Rectal smooth muscle tissue (tissue), 1 donor: ENCODE data around the gene CFAP53.

ENCODE experiments used
- H3K27ac ChIP-seq: one replicate; pipeline ENCODE4 v1.7.0; 2013; ENCODE audit warnings: low read depth, low read length, inconsistent platforms
- H3K27me3 ChIP-seq: one replicate; pipeline ENCODE4 v1.7.0; 2013; ENCODE audit warnings: low read length; ENCODE audit not compliant: control insufficient read depth, insufficient read depth
- H3K36me3 ChIP-seq: one replicate; pipeline ENCODE4 v1.7.0; 2013; ENCODE audit warnings: low read length; ENCODE audit not compliant: control insufficient read depth, insufficient read depth
- H3K4me1 ChIP-seq: one replicate; pipeline ENCODE4 v1.7.0; 2013; ENCODE audit warnings: low read length; ENCODE audit not compliant: control insufficient read depth, insufficient read depth
- H3K4me3 ChIP-seq: one replicate; pipeline ENCODE4 v1.7.0; 2013; ENCODE audit warnings: low read length
- H3K9ac ChIP-seq: one replicate; pipeline ENCODE4 v1.7.0; 2013; ENCODE audit warnings: low read length

The CFAP53 gene

DNA sequence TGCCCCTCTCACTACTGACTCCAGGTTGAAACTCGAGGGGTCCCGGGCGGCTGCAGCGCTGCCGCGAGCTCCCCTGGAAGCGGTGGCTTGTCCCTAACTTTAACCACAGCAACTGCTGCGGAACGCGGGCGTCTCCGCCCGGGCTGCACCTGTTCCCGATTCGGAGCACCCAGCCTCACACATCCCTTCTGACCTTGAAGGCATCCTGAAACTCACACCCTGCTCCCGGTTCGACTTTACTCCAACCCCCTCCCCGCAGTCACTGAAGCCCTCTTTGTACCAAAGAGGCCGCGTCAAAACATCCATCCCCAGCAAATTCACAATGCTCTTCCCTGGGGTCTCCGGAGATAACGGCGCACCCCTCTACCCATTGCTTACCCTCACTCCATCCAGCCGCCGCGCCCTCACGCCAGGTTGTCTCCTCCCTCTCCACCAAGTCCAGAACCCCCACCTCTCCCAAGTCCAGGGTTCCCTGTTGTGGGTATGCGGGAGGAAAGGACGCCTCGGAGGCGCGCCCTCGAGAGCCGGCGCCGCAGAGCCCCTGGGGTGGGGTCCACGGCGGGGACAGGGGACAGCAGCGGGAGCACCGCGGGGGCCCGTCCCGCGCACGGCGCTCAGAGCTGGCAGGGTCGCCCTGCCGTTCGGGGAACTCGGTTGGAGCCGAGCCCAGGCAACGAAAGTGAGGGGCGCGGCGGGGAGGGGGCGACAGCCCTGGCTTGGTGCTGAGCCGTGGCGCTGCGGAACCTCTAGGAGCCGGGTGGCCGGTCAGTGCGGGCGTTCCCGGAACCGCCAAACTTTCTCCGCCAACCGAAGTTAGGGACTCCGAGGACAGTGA lies 72.3 kb downstream of the CFAP53 start:
- Histone ChIP-seq H3K36me3 (no peaks in the 10 kb centered on the region), H3K9ac (peak overlapping the region; percentile 16), H3K4me1 (no peaks in the 10 kb centered on the region), H3K27me3 (peaks cover 19% of the 10 kb centered on the region), H3K27ac (no peak overlapping the region), H3K4me3 (peak overlapping the region; percentile 60)

DNA sequence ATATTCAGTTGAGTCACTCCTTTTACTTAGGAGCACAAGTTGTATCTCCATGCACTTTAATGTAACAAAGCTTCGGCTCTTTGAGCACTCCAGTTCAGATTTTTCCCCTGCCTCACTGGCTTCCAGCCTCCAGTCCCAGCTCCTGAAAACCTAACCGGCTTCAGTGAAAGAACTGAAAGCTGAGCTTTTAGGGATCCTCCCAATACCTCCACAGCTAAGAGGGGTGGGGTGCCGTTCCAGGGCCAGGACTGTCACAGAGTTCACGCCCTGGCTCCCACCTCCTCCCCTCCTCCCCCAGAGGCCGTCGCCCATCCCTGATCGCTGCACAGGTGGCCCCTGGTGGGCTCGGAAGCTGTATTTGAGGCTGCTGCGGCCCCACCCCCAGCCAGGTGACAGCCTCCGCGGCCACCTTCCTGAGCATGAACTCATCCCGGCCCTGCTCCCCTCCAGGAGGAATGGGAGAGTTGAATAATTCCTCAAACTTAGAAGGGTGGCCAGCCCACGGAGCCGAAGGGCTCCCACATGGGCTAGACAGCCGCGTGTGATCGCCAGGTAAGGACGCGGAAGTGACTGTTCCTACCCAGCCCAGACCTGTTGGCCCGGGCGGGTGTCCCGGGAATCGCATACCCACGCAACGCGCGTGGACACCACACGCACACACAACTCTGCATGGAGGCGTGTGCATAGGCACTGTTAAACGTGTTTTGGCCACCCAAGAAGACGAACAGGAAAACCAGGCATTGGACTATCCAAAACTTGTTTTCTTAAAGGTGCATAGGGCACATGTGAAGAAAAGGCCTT lies 73.1 kb downstream of the CFAP53 start:
- Histone ChIP-seq H3K36me3 (no peaks in the 10 kb centered on the region), H3K4me3 (peak overlapping the region; percentile 60), H3K4me1 (no peaks in the 10 kb centered on the region), H3K9ac (no peak overlapping the region), H3K27ac (no peak overlapping the region), H3K27me3 (peaks cover 19% of the 10 kb centered on the region)

DNA sequence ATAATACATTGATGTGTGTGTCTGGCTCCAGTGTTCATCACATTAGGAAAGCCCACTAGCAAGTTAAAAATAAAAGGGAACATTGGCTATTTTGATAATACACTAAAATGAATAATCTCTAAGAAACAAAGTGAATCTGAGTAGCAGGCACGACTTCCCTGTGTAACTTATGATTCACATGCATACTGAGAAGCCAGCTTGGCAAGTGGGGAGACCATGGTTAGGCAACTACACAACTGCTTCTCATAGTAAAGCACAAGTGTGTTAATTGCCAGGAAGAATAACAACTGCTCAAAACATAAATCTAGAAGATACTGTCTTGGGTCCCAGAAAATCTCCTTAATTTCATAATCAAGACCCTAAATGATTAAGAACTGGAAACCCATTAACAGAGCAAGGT lies 75.4 kb downstream of the CFAP53 start:
- Histone ChIP-seq H3K27me3 (peaks cover 14% of the 10 kb centered on the region), H3K9ac (no peak overlapping the region), H3K4me3 (no peak overlapping the region), H3K4me1 (no peaks in the 10 kb centered on the region), H3K36me3 (no peaks in the 10 kb centered on the region), H3K27ac (no peak overlapping the region)

DNA sequence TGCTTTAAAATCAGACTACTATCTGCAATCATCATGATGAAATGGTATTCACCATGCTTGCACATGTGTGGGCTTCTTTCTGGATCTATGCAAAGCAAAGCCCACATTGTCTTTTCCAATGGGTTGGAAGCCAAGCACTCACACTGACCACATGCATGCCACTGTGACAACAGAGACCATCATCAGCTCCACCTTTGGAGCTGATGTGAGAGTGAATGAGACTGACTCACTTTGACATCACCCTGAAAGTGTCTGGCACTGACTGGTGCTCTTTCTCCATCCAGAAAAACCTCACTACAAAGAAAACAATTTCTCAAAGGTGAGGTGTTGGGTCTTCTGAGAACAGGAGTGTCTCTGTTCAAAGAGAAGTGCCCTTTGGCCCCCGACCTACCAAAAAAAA lies 76.1 kb downstream of the CFAP53 start:
- Histone ChIP-seq H3K4me3 (no peak overlapping the region), H3K27ac (no peak overlapping the region), H3K36me3 (no peaks in the 10 kb centered on the region), H3K9ac (no peak overlapping the region), H3K27me3 (peaks cover 8% of the 10 kb centered on the region), H3K4me1 (no peaks in the 10 kb centered on the region)

DNA sequence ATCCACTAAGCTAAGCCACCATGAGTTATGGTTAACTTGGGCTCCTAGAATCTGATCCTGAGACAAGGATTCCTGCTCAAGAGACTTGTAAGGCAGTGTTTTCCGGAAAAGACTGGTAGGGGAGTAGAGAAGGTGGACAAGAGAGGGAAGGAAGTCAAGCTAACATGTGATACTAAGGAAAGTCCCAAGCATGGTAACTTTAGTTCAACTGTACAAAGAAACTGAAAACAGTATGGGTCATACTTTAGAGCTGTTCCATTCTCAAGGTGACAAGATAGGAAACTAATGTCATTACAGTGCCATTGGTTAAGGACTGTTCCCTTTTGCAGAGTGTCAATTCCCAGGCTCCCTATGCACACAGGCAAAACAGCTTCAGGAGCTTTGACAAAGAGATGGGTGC lies 77.1 kb downstream of the CFAP53 start:
- Histone ChIP-seq H3K9ac (no peak overlapping the region), H3K36me3 (no peaks in the 10 kb centered on the region), H3K4me1 (no peaks in the 10 kb centered on the region), H3K4me3 (no peak overlapping the region), H3K27me3 (peaks cover 8% of the 10 kb centered on the region), H3K27ac (no peak overlapping the region)

DNA sequence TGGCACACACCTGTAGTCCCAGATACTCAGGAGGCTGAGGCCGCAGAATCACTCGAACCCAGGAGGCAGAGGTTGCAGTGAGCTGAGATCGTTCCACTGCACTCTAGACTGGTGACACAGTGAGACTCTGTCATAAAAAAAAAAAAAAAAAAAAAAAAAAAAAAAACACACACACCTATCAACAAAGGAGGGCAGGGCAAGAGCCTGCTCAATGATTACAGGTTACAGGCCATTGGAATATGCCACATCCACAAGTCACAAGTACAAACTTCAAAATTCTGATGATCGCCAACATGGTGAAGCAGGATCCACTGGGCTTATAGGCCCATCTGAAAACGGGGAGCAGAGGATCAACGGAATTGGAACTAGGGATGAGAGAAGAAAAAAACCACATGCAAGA lies 77.6 kb downstream of the CFAP53 start:
- no peaks in the 10 kb centered on the region for H3K4me1 ChIP-seq
- no peak overlapping the region for H3K27ac ChIP-seq
- H3K27me3 ChIP-seq = peaks cover 7% of the 10 kb centered on the region
- H3K4me3 ChIP-seq = no peak overlapping the region
- no peak overlapping the region for H3K9ac ChIP-seq
- no peaks in the 10 kb centered on the region for H3K36me3 ChIP-seq

DNA sequence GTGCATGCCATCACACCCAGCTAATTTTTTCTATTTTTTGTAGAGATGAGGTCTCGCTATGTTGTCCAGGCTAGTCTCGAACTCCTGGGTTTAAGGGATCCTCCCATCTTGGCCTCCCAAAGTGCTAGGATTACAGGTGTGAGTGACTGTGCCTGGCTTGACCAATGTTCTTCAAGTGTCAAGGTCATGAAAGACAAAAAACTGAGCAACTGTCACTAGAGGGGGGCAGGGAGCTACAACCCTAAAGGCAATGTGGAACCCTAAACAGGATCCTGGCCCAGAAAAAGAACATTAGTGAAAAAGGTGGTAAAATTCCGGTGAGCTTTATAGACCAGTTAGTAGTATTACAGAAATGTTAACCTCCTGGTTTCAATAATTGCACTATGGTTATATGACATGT lies 78.6 kb downstream of the CFAP53 start:
- Histone ChIP-seq H3K9ac (no peak overlapping the region), H3K36me3 (no peaks in the 10 kb centered on the region), H3K4me1 (no peaks in the 10 kb centered on the region), H3K4me3 (no peak overlapping the region), H3K27ac (no peak overlapping the region), H3K27me3 (no peaks in the 10 kb centered on the region)

DNA sequence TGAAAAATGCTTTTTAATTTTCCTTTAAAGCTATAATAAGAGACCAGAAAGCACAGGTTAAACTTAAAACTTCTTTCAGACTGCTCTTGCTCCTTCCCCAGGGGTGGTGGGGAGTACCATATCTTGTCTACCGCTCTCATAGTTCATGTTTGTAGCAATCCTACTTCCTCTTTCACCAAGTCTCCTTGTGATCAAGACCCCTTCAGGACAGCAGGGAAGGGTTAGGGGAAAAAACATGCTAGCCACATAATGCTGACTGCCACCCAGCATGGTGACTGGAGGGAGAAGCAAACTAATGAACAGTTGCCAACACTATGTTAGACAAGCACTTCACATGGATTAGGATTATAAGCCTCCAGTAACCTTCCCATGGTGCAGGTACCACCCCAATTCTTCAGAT lies 79.9 kb downstream of the CFAP53 start:
- Histone ChIP-seq H3K36me3 (no peaks in the 10 kb centered on the region), H3K9ac (no peak overlapping the region), H3K4me3 (no peak overlapping the region), H3K27ac (no peak overlapping the region), H3K4me1 (no peaks in the 10 kb centered on the region), H3K27me3 (no peaks in the 10 kb centered on the region)

DNA sequence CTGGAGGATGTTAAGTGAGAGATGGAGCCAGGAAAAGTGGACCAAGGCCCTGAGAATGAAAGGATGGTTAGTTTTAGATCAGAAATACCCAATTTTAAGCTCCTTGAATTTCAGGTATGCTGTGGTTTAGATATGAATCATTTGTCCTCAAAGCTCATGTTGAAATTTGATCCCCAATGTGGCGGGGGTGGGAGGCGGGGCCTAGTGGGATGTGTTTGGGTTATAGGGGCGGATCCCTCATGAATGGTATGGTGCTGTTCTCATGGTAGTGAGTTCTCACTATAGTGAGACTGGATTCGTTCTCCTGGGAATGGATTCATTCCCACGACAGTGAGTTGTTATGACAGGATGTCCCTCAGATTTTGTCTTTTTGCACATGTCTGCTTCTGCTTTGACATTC lies 82.7 kb downstream of the CFAP53 start:
- H3K9ac ChIP-seq = no peak overlapping the region
- H3K4me1 ChIP-seq = no peaks in the 10 kb centered on the region
- no peak overlapping the region for H3K27ac ChIP-seq
- no peaks in the 10 kb centered on the region for H3K27me3 ChIP-seq
- no peak overlapping the region for H3K4me3 ChIP-seq
- H3K36me3 ChIP-seq = no peaks in the 10 kb centered on the region

DNA sequence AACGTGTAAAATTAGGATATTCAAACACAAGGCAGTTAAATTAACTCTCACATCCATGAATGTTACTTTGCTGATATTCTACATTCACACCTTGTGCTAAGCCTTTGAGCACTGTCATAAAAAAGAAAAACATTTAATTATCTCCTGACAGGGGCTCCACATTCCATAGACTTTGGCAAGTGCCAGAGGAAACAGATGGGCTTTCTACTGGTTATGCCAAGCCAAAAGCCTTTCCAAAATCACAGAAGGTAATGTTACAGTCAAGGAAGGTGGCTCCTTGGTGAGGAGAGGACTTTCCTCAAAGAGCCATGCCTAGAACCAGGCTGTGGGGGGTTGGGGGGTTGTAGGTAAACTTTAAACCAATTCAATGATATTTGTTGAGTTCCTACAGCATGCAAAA lies 83.8 kb downstream of the CFAP53 start:
- H3K27ac ChIP-seq = no peak overlapping the region
- H3K36me3 ChIP-seq = no peaks in the 10 kb centered on the region
- H3K27me3 ChIP-seq = no peaks in the 10 kb centered on the region
- H3K9ac ChIP-seq = no peak overlapping the region
- no peaks in the 10 kb centered on the region for H3K4me1 ChIP-seq
- H3K4me3 ChIP-seq = no peak overlapping the region

DNA sequence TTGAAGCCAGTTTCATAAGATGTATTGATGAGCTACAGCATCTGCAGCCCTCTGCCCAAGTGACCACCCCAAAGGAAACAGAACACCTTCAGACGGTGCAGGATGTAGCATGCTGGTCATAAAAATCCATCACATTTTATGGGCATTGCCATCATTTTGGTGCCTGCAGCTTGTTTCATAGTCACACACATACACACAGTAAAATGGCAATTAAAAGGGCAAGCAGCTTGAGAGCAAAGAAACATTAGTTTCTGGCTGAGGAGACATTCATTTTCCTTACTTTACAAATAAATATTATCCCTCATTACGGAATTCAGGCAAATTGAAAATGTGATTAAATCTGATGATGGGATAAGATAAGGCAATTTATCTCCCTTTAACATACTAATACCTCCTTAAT lies 84.7 kb downstream of the CFAP53 start:
- Histone ChIP-seq H3K9ac (no peak overlapping the region), H3K36me3 (no peaks in the 10 kb centered on the region), H3K27me3 (no peaks in the 10 kb centered on the region), H3K4me1 (no peaks in the 10 kb centered on the region), H3K4me3 (no peak overlapping the region), H3K27ac (no peak overlapping the region)

DNA sequence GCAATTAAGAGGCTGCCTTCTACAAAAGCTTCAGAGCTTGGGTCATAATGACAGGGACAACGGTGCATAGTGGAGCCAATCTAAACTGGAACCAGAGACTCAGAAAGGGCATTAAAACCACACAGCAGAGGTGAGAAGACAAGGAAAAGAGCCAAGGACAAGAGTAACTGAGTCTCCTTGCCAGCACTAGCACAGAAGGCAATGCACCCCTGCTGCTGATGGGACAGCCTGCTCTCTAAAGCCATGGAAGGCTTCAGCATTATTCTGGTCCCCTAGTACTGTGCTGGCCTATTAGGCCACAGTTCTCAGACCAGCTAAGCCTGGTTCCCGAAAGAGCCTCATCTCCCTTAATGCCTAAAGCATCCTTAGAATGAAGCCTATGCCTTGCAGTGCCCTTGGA lies 86.8 kb downstream of the CFAP53 start:
- H3K9ac ChIP-seq = no peak overlapping the region
- no peaks in the 10 kb centered on the region for H3K27me3 ChIP-seq
- H3K4me3 ChIP-seq = no peak overlapping the region
- no peaks in the 10 kb centered on the region for H3K36me3 ChIP-seq
- no peak overlapping the region for H3K27ac ChIP-seq
- H3K4me1 ChIP-seq = no peaks in the 10 kb centered on the region
